Effector CD8-positive, alpha-beta T cell (primary cell): Measurements from ENCODE around the gene BCR.

Experiments used
- DNase-seq: peaks from one replicate; lab custom pipeline; 2025; lab: John Stamatoyannopoulos, UW

BCR gene

GRCh38 chr22:23217171-23218052, 37.1 kb downstream of the BCR start:
- DNase-seq = no peak

DNA sequence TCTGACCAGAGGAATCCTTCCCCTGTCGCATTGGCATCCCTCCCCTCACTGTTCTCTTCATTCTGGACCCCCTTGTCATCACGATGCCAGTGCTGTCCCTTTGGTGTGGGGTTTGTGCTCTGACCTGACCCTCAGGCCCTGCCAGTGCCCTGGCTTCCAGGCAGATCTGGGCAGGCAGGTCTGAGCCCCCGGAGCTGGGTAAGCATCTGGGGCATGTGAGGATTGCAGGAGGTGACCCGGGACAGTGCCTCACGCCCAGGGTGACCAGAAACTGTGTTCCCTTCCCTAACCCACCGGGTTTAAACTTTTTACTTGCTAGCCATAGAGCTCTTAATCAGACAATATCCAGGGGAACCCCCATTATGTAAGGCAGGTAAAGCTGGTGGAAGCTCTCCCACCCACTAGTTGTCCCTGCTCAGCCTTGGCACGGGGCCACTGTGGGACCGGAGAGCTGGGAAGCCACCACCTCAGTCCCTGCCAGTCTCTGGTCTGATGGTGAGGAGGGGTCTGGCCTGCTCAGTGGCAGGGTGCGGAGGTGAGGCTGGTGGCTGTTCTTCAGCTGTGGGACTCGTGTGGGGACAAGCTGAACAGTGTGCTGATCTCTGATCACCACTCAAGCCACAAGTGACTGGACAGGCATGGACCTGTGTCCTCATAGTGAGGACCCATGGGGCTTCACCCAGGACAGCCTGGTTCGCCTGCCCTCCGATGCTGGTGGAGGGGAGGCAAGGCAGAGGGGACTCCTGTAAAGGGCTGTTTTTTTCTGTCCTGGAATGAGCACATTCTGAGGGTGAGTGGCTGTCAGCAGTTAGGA, 38.0 kb downstream of the BCR start:
- DNase-seq = no peak

DNA sequence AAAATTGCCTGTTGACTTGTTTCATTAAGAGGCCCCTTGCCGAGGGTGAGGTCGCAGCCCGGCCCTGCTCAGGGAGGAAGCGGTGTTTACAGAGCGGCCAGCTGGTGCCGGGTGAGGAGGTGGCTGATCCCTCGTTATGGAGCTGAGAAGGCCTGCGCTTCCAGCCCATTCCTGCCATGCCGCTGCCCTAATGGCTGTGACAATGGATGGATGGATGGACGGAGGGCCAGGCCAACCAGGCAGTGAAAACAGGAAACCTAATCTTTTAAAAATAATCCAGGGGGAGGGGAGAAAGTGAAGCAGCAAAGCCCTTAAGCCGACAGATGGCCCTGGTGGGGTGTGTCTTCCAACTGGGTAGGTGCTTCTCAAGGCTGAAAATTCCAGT, 38.5 kb downstream of the BCR start:
- DNase-seq = no peak

- no peak for DNase-seq
Measured at GRCh38 chr22:23219317-23219716, 39.0 kb downstream of the BCR start.

DNA sequence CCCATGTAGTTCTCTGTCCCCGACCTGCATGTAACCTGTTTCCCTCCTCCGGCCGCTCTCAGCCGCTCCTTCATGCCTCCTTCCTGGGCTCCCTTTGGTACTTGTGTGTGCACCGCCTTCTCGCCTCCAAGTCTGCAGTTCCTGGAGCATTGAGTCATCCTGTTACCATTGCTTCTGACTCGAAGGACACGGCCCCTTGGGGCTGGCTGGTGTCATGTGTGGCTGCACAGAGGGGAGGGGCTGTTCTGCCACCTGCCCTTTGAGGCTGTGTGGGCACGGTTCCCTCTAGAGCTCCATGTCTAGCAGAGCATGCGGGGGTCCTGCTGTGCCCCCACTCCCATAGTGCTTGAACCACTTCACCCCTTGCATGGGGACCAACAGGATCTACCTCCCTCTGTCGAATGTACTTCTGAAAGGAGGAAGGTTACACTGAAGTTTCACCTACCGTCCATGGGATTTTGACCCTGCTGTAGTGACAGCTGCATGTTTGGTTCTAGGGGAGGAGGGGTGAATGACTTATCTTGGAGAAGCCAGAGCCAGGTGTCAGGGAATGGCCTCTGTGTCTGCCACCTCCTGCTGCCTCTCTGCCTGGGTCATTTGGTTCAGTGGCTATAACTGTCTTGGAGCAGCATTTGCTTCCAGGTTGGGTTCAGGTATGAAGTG, 39.6 kb downstream of the BCR start:
- DNase-seq = no peak

- no peak for DNase-seq
Measured at GRCh38 chr22:23220485-23221350, 40.4 kb downstream of the BCR start.

DNA sequence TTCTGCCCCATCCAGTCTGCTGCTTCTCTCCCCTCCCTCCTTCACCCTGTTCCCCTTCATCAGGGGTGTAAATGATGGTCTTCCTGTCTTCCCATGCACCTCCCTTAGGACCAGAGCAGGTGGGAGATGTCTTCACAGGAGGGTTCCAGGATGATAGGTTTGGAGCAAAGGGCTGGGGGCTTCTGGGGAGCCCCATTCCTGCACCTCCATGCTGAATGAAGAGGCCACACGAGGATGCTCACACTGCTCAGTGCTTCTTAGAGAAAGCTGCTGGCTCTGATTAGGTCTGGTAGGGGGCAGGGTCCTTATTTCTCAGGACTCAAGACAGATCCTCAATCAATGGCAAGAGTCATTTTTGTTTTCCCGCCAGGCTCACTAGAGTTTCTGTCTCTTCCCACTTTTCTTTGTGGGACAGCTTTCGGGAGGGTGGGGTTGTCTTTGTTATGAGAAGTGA, 41.1 kb downstream of the BCR start:
- DNase-seq = no peak

DNA sequence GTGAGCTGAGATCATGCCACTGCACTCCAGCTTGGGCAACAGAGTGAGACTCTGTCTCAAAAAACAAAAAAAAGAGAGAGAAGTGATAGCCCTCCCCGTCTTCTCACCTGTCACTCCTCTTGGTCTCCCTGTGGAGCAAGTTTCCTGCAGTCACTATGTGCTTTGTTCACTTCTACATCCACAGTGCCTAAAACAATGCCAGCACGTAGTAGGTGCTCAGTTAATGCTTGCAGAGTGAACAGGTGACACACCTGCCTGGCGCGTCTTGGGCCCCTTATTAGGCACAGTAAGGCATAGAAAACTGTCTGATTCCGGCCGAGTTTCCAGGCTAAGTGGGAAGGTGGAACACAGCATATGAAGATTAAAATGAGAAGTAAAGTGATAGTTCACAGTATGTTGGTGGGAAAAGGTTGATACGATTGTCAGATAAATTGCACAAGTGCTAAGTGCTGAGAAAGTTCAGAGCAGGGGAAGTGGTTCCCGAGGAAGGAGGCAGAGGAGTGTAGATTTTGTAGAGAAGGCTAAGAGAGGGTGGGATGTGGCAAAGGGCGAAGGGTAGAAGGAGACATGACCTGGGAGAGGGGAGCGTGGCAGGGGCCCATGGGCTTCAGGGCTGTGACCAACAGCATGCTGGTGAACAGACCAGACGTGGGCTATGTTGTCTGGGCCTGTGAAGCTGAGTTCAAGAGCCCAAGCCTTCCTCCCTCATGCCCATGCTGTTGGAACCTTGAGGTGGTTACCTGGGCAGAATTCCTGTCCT, 41.9 kb downstream of the BCR start:
- DNase-seq = no peak

DNA sequence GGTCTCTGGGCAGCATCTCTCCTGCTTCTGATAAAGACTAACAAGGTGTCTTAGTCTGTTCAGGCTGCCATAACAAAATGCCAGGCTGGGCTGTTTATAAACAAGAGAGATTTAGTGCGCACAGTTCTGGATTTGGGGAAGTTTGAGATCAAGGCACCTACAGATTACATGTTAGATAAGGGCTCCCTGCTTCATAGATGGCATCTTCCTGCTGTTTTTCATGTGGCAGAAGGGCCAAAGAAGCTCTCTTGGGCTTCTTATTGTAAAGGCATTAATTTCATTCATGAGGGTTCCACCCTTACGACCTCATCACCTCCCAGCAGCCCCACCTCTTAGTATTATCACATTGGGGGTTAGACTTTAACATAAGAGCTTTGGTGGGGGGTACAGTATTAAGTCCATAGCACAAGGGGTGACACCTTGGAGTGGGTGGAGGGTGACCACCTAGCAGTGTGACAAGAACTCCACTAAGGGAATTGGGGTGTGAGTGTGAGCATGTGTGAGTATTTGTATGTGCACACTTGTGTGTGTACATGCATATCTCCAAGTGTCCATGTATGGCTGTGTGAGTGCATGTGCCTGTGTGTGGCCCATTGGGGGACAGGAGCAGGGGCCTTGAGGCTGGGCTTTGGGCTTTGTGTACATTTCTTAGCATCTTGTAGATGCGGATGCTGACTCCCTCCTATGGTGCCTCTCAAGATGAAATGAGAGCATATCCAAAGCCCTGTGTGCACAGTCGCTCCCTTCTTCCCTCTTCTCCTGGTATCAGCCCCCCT, 42.7 kb downstream of the BCR start:
- no peak for DNase-seq

GRCh38 chr22:23223569-23224317, 43.4 kb downstream of the BCR start:
- DNase-seq = no peak

- DNase-seq = no peak
Measured at GRCh38 chr22:23224846-23225245, 44.5 kb downstream of the BCR start.

GRCh38 chr22:23225337-23225723, 45.0 kb downstream of the BCR start:
- no peak for DNase-seq

DNA sequence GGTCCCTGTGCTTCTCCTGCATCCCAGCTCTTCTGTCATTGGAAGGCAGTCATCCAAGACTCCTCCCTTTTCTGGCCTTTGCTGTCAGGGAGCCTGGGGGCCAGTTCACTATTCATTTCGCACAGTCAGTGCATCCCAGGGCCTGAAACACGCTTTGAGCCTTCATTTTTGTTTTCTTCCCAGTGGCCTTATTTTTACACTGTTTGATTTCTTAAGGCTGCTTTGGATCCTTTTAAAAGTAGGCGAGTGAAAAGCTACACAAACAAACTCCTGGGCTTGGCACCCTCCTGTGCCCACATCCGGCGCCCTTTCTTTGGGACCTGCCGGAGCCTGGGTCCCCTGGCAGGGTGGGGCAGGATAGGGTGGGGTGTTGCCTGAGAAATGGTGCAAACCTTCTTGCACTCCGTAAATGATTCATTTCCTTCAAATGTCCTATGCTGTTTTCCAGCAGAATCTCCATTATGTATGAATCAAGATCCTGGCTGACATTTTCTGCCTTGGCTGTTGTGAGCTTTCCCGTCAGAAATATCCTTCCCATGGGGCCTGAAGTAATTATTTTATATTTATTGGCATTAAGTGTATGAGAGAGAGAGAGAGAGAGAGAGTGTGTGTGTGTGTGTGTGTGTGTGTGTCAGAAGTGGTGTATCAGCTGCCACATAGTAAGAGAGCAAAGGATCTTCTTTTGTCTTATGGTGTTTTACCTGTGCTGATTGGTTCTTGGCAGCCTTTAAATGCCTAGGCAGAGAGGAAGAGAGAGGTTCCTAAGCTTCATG, 45.6 kb downstream of the BCR start:
- DNase-seq = no peak

GRCh38 chr22:23226497-23226850, 46.2 kb downstream of the BCR start:
- DNase-seq = no peak

GRCh38 chr22:23227380-23227779, 47.1 kb downstream of the BCR start:
- DNase-seq = no peak

- no peak for DNase-seq
Measured at GRCh38 chr22:23228503-23228902, 48.2 kb downstream of the BCR start.

DNA sequence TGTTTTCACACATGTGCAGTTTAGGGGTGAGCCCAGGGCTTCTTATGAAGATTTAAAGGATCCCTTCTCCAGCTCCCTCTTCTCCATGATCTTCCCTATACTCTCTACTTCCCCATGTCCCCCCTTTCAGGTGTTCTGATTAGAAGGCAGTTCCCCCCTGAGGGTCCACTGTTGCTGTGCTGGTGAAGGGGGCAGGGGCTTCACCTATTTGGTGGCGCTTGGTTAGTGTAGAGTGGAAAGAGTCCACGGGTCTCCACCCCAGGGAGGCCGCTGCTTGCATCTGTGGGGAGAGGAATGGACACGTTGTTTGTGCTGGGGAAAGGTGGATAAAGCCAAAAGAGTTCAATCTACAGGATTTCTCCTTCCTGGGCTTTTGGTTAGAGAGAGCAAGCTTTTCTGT, 49.3 kb downstream of the BCR start:
- no peak for DNase-seq

DNA sequence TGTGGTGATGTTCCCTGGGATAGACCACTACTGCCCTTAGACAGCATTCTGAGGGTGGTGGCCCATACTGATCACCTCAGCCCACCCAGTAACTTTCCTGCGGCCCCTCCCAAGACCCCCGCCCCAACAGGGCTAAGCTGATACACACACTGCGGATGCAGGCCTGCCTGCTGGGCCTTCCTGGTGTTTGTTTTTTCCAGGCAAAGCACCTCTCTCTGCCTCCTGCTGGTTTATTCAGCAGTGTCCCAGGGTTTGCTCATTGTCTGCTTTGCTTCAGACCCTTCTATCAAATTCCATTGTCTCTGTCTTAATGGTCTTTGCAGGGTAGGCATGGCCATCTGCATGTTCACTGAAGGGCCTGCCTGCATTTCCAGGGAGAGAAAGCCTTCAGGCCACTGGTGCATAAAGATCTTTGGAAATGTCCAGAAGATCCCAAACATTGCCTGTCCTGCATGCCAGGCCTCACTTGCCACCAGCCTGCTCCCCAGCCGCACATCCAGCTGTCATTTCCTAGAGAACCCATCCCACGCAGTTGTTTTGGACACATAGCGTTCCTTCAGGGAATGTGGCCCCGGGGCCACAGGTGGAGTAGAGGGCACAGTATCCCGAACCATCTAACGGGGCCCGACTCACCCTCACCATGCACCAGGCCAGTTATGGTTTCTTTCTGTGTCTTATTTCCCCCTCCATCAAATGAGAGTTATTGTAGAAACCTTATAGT, 50.2 kb downstream of the BCR start:
- no peak for DNase-seq
